ENCODE measurements around the gene TSHR. TPM values are rescaled to one million over a fixed set of nuclear protein-coding genes. Genes with fewer than 3 reads are reported as not detected.

TSHR gene
- not detected in 2 replicates for total RNA-seq

DNA sequence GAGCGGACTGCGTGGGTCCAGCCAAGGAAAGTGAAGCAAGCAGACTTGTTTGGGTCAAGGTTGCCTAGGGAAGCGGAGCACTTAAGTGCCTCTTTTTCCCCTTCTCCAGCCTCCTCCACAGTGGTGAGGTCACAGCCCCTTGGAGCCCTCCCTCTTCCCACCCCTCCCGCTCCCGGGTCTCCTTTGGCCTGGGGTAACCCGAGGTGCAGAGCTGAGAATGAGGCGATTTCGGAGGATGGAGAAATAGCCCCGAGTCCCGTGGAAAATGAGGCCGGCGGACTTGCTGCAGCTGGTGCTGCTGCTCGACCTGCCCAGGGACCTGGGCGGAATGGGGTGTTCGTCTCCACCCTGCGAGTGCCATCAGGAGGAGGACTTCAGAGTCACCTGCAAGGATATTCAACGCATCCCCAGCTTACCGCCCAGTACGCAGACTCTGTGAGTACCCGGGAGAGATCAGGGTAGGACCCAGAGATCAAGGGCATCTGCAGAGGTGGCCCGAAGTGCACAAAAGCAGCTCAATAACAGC, at the start of gene TSHR:
Gene TSHR, plus strand, starts transcription at position 206 of the 526 bp plus-strand sequence. Its CDS starts 60 bp downstream, at position 266.

GRCh38 chr14:80941241-80942185, 13.9 kb upstream of the TSHR start, which contains the start of gene CEP128:
Gene CEP128, minus strand, starts transcription at chr14:80941738.

Other genes starting within 250 kb of the TSHR start
- 10.2 and 11.8 TPM in 2 replicates for gene CEP128, start 13.9 kb upstream of the TSHR start, total RNA-seq

Data from regular cardiac myocyte (primary cell).